Measurements from ENCODE around the gene TMEM202.
"Not testable (repeated sequence)": the region's sequence is repeated elsewhere in the genome, so short reads cannot be mapped to it uniquely, and the experiment has no call there.

TMEM202 gene

DNA sequence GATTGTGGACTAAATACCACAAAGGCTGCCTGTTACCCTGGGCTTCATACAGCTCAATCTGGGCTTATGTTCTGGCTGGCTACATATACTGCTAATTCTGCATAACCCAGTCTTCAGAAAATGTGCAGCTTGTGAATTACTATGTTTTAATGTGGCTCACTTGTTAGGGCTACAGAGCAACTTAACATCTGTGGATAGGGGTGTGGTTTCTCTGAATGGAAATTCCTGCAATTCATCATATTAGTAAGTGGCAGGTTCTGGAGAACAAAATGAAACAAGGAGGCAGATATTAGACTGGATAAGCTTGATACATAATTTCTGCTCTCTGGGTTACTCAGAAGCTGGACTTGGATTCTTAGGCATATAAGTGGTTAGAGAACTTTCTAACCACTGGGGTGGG is 6.7 kb downstream of the TMEM202 start:
- peaks cover 38% of the 10 kb centered on the region for H3K27me3 ChIP-seq (ENCODE audit: control insufficient read depth, insufficient read depth, low read length)

DNA sequence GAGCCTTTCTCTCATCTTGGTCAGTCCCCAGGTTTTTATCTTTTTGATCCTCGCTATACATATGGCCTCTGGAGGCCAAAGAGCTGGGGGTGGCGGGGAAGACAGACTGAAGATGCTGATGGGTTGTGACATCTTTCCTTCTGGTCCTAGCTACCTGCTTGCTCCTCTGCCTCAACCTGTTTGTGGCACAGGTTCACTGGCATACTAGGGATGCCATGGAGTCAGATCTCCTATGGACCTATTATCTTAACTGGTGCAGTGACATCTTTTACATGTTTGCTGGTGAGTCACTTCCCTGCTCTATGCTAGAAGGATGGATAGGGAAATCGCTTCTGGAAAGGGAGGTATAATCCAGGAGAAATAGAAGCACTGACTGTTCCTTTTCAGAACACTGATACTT is 8.8 kb downstream of the TMEM202 start:
- no peaks in the 10 kb centered on the region for H3K36me3 ChIP-seq (ENCODE audit: control insufficient read depth, low read depth, low read length)
- H3K4me3 ChIP-seq (ENCODE audit: low read length) = no peak overlapping the region
- H3K9ac ChIP-seq (ENCODE audit: low read length) = no peak overlapping the region
- H3K4me1 ChIP-seq (ENCODE audit: control insufficient read depth, low read depth, low read length) = no peaks in the 10 kb centered on the region
- H3K27ac ChIP-seq (ENCODE audit: low read length) = no peak overlapping the region
- H3K9me3 ChIP-seq (ENCODE audit: control insufficient read depth, low read depth, low read length) = no peaks in the 10 kb centered on the region
- peaks cover 38% of the 10 kb centered on the region for H3K27me3 ChIP-seq (ENCODE audit: control insufficient read depth, insufficient read depth, low read length)

More for the DNA sequence above, 6.7 kb downstream of the TMEM202 start:
- Histone ChIP-seq H3K36me3 (ENCODE audit: control insufficient read depth, low read depth, low read length) (no peaks in the 10 kb centered on the region), H3K4me3 (ENCODE audit: low read length) (no peak overlapping the region), H3K4me1 (ENCODE audit: control insufficient read depth, low read depth, low read length) (no peaks in the 10 kb centered on the region), H3K9ac (ENCODE audit: low read length) (no peak overlapping the region), H3K9me3 (ENCODE audit: control insufficient read depth, low read depth, low read length) (no peaks in the 10 kb centered on the region), H3K27ac (ENCODE audit: low read length) (no peak overlapping the region)

DNA sequence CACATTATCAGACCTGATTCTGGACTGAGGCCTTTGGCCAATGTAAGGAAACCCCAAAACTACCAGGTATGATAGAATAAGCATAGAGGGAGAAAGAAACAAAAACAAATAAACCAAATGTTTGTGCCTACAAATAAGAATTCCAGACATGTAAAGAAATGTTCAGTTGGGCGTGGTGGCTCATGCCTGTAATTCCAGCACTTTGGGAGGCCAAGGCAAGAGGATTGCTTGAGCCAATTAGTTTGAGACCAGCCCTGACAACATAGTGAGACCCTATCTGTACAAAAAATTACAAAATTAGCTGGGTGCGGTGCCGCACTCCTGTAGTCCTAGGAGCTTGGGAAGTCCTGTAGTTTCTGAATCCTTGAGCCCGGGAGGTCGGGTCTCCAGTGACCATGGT is 13.0 kb downstream of the TMEM202 start:
- Histone ChIP-seq H3K4me3 (ENCODE audit: low read length) (no peak overlapping the region), H3K4me1 (ENCODE audit: control insufficient read depth, low read depth, low read length) (no peaks in the 10 kb centered on the region), H3K27ac (ENCODE audit: low read length) (no peak overlapping the region), H3K9ac (ENCODE audit: low read length) (no peak overlapping the region), H3K27me3 (ENCODE audit: control insufficient read depth, insufficient read depth, low read length) (peaks cover 10% of the 10 kb centered on the region), H3K9me3 (ENCODE audit: control insufficient read depth, low read depth, low read length) (no peaks in the 10 kb centered on the region), H3K36me3 (ENCODE audit: control insufficient read depth, low read depth, low read length) (no peaks in the 10 kb centered on the region)

DNA sequence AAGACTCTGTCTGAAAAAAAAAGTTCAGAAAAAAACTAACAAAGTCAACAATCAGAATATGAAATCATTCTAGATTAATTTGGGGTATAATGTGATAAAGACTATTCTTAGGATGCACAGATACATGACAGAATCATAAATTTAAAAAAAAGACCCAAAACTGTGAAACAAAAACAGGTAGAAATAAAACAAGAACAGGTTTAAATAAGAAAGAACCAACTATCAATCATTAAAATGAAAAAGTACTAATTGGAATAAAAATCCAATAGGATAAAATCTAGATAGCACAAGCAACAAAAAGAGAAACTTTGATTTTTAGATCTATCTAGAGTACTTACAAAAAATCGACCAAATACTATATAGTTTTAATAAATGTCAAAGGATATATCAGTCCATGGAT is 13.4 kb downstream of the TMEM202 start:
- Histone ChIP-seq H3K9ac (ENCODE audit: low read length) (no peak overlapping the region), H3K27me3 (ENCODE audit: control insufficient read depth, insufficient read depth, low read length) (peaks cover 10% of the 10 kb centered on the region), H3K27ac (ENCODE audit: low read length) (no peak overlapping the region), H3K4me3 (ENCODE audit: low read length) (no peak overlapping the region), H3K36me3 (ENCODE audit: control insufficient read depth, low read depth, low read length) (no peaks in the 10 kb centered on the region), H3K4me1 (ENCODE audit: control insufficient read depth, low read depth, low read length) (no peaks in the 10 kb centered on the region), H3K9me3 (ENCODE audit: control insufficient read depth, low read depth, low read length) (no peaks in the 10 kb centered on the region)

DNA sequence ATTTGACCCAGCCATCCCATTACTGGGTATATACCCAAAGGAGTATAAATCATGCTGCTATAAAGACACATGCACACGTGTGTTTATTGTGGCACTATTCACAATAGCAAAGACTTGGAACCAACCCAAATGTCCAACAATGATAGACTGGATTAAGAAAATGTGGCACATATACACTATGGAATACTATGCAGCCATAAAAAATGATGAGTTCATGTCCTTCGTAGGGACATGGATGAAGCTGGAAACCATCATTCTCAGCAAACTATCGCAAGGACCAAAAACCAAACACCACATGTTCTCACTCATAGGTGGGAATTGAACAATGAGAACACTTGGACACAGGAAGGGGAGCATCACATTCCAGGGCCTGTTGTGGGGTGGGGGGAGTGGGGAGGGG is 15.2 kb downstream of the TMEM202 start:
- not testable (repeated sequence) for H3K27me3 ChIP-seq (ENCODE audit: control insufficient read depth, insufficient read depth, low read length); H3K27ac ChIP-seq (ENCODE audit: low read length); H3K36me3 ChIP-seq (ENCODE audit: control insufficient read depth, low read depth, low read length); H3K9me3 ChIP-seq (ENCODE audit: control insufficient read depth, low read depth, low read length); H3K9ac ChIP-seq (ENCODE audit: low read length); H3K4me1 ChIP-seq (ENCODE audit: control insufficient read depth, low read depth, low read length); H3K4me3 ChIP-seq (ENCODE audit: low read length)

DNA sequence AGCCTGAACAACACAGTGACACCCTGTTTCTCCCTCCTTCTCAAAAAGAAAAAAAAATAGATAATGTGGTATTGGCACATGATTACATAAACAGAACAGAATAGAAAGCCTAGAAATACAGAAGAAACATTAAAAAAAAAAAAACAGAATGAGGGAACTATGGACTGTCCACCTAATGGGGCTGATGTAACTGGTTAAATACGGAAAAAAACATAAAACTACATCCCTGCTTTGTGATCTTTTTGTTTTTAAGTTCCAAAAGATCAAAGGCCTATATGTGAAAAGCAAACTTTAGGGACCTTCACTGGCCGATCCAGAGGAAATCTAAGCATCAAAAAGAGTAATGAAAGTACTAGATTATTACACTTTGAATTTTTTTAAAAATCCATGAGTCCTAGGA is 17.2 kb downstream of the TMEM202 start:
- no peaks in the 10 kb centered on the region for H3K27me3 ChIP-seq (ENCODE audit: control insufficient read depth, insufficient read depth, low read length)
- no peaks in the 10 kb centered on the region for H3K9me3 ChIP-seq (ENCODE audit: control insufficient read depth, low read depth, low read length)
- H3K36me3 ChIP-seq (ENCODE audit: control insufficient read depth, low read depth, low read length) = no peaks in the 10 kb centered on the region
- no peaks in the 10 kb centered on the region for H3K4me1 ChIP-seq (ENCODE audit: control insufficient read depth, low read depth, low read length)
- H3K27ac ChIP-seq (ENCODE audit: low read length) = no peak overlapping the region
- H3K9ac ChIP-seq (ENCODE audit: low read length) = no peak overlapping the region
- H3K4me3 ChIP-seq (ENCODE audit: low read length) = no peak overlapping the region

DNA sequence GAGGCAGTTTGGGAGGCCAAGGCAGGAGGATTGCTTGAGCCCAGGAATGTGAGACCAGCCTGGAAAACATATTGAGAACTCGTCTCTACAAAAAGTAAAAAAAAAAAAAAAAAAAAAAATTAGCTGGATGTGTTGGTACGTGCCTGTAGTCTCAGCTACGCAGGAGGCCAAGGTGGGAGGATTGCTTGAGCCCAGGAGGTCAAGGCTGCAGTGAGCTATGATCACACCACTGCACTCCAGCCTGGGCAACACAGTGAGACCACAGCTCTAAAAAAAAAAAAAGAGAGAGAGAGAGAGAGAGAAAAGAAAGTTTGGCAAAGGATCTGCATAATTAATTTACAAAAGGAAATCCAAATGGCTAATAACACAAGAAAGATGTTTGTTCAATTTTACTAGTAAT is 21.7 kb downstream of the TMEM202 start:
- not testable (repeated sequence) for H3K27ac ChIP-seq (ENCODE audit: low read length); H3K9me3 ChIP-seq (ENCODE audit: control insufficient read depth, low read depth, low read length); H3K4me3 ChIP-seq (ENCODE audit: low read length); H3K36me3 ChIP-seq (ENCODE audit: control insufficient read depth, low read depth, low read length); H3K9ac ChIP-seq (ENCODE audit: low read length); H3K4me1 ChIP-seq (ENCODE audit: control insufficient read depth, low read depth, low read length); H3K27me3 ChIP-seq (ENCODE audit: control insufficient read depth, insufficient read depth, low read length)

DNA sequence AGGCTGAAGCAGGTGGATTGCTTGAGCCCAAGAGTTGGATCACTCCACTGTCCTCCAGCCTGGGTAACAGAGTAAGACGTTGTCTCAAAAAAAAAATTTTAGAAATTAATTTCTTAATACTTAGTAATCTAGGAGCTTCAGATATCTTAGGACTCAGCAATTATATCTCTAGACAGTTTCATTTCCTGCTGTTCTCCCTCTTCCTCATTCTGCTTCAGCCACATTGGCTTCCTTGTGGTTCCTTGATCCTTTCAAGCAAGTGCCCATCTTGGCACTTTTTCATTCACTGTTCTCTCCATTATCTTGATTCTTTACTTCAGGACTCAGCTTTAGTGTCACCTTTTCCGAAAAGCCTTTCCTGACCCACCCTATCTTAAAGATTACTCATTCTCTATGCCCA is 22.5 kb downstream of the TMEM202 start:
- Histone ChIP-seq H3K9ac (ENCODE audit: low read length) (no peak overlapping the region), H3K9me3 (ENCODE audit: control insufficient read depth, low read depth, low read length) (peaks cover 4% of the 10 kb centered on the region), H3K4me3 (ENCODE audit: low read length) (no peak overlapping the region), H3K4me1 (ENCODE audit: control insufficient read depth, low read depth, low read length) (no peaks in the 10 kb centered on the region), H3K27ac (ENCODE audit: low read length) (no peak overlapping the region), H3K27me3 (ENCODE audit: control insufficient read depth, insufficient read depth, low read length) (no peaks in the 10 kb centered on the region), H3K36me3 (ENCODE audit: control insufficient read depth, low read depth, low read length) (no peaks in the 10 kb centered on the region)

DNA sequence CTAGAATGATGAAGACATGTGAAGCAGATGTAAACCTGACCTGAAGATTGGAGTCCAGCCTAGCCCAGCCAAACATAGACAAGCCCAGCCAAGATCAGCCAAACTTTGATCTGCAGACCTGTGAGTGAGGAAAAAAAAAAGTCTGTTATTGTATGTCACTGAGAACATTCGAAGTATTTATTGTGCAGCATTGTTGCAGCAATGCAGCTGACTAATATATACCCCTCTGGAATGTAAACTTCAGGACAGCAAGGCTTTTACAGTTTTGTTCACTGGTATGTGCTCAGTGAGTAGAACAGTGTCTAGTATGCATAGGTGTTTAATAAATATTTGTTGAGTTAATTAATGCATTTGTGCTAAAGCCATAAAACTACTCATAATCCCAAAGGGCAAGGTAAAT is 23.4 kb downstream of the TMEM202 start:
- peaks cover 4% of the 10 kb centered on the region for H3K9me3 ChIP-seq (ENCODE audit: control insufficient read depth, low read depth, low read length)

DNA sequence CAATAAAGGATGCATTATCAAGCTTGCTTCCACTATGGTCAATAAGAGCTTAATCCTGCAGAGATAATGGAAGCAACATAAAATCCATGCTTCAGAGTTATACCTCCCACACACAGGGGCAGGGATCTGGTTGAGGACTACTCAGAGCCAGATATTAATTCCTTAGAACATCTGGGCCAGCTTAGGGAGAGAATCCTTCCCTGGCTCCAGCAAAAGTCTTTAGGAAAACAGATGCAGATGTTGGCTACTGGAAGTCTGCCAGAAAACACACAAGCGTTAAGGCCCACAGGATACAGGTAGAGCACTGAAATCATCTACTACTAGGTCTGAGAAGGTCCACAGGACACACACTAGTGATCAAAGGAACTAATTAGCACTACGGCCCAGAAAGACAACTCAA is 25.2 kb downstream of the TMEM202 start:
- H3K4me1 ChIP-seq (ENCODE audit: control insufficient read depth, low read depth, low read length) = no peaks in the 10 kb centered on the region
- no peak overlapping the region for H3K27ac ChIP-seq (ENCODE audit: low read length)
- no peak overlapping the region for H3K9ac ChIP-seq (ENCODE audit: low read length)
- H3K27me3 ChIP-seq (ENCODE audit: control insufficient read depth, insufficient read depth, low read length) = no peaks in the 10 kb centered on the region
- peaks cover 10% of the 10 kb centered on the region for H3K9me3 ChIP-seq (ENCODE audit: control insufficient read depth, low read depth, low read length)
- no peaks in the 10 kb centered on the region for H3K36me3 ChIP-seq (ENCODE audit: control insufficient read depth, low read depth, low read length)
- no peak overlapping the region for H3K4me3 ChIP-seq (ENCODE audit: low read length)

More for the DNA sequence above, 23.4 kb downstream of the TMEM202 start:
- no peaks in the 10 kb centered on the region for H3K4me1 ChIP-seq (ENCODE audit: control insufficient read depth, low read depth, low read length)
- H3K27ac ChIP-seq (ENCODE audit: low read length) = no peak overlapping the region
- no peaks in the 10 kb centered on the region for H3K36me3 ChIP-seq (ENCODE audit: control insufficient read depth, low read depth, low read length)
- no peak overlapping the region for H3K4me3 ChIP-seq (ENCODE audit: low read length)
- no peak overlapping the region for H3K9ac ChIP-seq (ENCODE audit: low read length)
- H3K27me3 ChIP-seq (ENCODE audit: control insufficient read depth, insufficient read depth, low read length) = no peaks in the 10 kb centered on the region

DNA sequence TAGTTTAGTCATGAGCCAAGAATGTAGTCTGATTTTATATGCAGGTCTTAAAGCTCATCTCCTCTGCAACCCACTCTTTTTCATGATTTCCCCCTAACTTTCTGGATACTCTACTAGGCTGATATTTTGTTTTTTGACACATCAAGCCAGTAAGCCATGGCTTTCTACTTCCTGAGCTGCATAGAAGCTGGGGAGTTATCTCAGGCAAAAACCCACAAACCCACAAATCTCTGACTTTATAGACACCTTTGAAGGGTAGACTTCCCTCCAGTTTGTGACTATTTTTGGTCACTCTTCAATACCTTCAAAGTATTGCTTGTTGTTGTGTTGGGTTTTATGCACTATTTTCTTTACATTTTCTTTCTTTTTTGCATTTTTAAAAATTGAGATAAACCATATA is 28.6 kb downstream of the TMEM202 start:
- H3K4me1 ChIP-seq (ENCODE audit: control insufficient read depth, low read depth, low read length) = no peaks in the 10 kb centered on the region
- H3K27me3 ChIP-seq (ENCODE audit: control insufficient read depth, insufficient read depth, low read length) = no peaks in the 10 kb centered on the region
- H3K9me3 ChIP-seq (ENCODE audit: control insufficient read depth, low read depth, low read length) = peaks cover 10% of the 10 kb centered on the region
- H3K9ac ChIP-seq (ENCODE audit: low read length) = no peak overlapping the region
- H3K4me3 ChIP-seq (ENCODE audit: low read length) = no peak overlapping the region
- H3K27ac ChIP-seq (ENCODE audit: low read length) = no peak overlapping the region
- H3K36me3 ChIP-seq (ENCODE audit: control insufficient read depth, low read depth, low read length) = no peaks in the 10 kb centered on the region

DNA sequence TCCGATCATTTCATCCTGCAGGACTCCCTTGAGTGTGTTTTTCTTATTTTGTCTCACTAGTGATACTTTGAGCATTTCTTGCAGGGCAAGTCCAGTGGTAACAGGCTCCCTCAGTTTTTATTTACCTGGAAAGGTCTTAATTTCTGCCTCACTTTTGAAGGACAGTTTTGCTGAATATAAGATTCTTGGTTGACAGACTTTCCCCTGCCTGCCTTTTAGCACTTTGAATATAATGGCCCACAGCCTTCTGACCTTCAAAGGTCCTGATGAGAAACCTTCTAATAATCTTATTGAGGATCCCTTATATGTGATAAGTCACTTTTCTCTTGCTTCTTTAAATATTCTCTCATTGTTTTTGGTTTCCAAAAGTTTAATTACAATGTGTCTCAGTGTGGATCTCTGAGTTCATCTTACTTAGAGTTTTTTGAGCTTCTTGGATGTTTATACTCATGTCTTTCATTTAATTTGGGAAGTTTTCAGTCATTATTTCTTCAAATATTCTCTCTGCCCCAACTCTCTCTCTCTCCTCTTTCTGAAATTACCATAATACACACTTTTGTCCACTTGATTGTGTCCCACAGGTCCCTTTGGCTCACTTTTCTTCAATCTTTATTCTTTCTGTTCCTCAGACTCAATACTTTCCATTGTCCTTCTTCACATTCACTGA is 39.7 kb downstream of the TMEM202 start:
- Histone ChIP-seq H3K9me3 (ENCODE audit: control insufficient read depth, low read depth, low read length) (peaks cover 3% of the 10 kb centered on the region), H3K9ac (ENCODE audit: low read length) (no peak overlapping the region), H3K27ac (ENCODE audit: low read length) (no peak overlapping the region), H3K27me3 (ENCODE audit: control insufficient read depth, insufficient read depth, low read length) (no peaks in the 10 kb centered on the region), H3K4me1 (ENCODE audit: control insufficient read depth, low read depth, low read length) (no peaks in the 10 kb centered on the region), H3K4me3 (ENCODE audit: low read length) (no peak overlapping the region), H3K36me3 (ENCODE audit: control insufficient read depth, low read depth, low read length) (no peaks in the 10 kb centered on the region)
